Heart left ventricle (tissue), 16 donors: ENCODE results near the gene CCDC197. TPM values are rescaled to one million over a fixed set of nuclear protein-coding genes. Genes with fewer than 3 reads are reported as not detected.

Experiments
- ATAC-seq, 4 donors: fragments of 200-7000 bp; cut with Tn5 transposase; one replicate each; pipeline ENCODE4 v1.9.1; 2020 to 2022; ENCODE audit warnings: moderate library complexity in 4 of 4, mild to moderate bottlenecking in 3 of 4, moderate number of reproducible peaks in 1 of 4
- DNase-seq, 5 donors: peaks; one replicate each; pipeline ENCODE4 v3.0.0-alpha.2; 2020
- H3K27ac ChIP-seq, 12 donors: fragments of 200-600 bp; sonication (generic) in 4 of 12; one replicate each; pipeline versions ENCODE4 v1.5.0 to v1.8.0; 2016 to 2022; ENCODE audit warnings: mild to moderate bottlenecking in 2 of 12
- H3K27me3 ChIP-seq, 9 donors: fragments of 200-600 bp; sonication (generic) in 2 of 9; one replicate each; pipeline versions ENCODE4 v1.5.1 to v1.8.0; 2016 to 2022; ENCODE audit warnings: mild to moderate bottlenecking in 3 of 9
- H3K36me3 ChIP-seq, 9 donors: fragments of 200-600 bp; sonication (generic) in 2 of 9; one replicate each; pipeline versions ENCODE4 v1.5.0 to v1.8.0; 2018 to 2022; ENCODE audit warnings: mild to moderate bottlenecking in 2 of 9
- H3K4me1 ChIP-seq, 12 donors: fragments of 200-600 bp; sonication (generic) in 4 of 12; one replicate each; pipeline versions ENCODE4 v1.5.0 to v1.8.0; 2016 to 2022; ENCODE audit warnings: mild to moderate bottlenecking in 3 of 12
- H3K4me3 ChIP-seq, 12 donors: fragments of 200-600 bp; sonication (generic) in 4 of 12; one replicate each; pipeline versions ENCODE4 v1.5.0 to v1.8.0; 2017 to 2022; ENCODE audit warnings: mild to moderate bottlenecking in 9 of 12, moderate library complexity in 4 of 12
- H3K9me3 ChIP-seq, 12 donors: fragments of 200-600 bp; sonication (generic) in 4 of 12; one replicate each; pipeline versions ENCODE4 v1.5.0 to v1.8.0; 2016 to 2022; ENCODE audit warnings: mild to moderate bottlenecking in 1 of 12
- CTCF ChIP-seq, 12 donors: fragments of 200-600 bp; sonication (generic) in 4 of 12; IDR thresholded peaks; one replicate each; pipeline versions ENCODE4 v1.5.0 to v1.8.0; 2018 to 2022; ENCODE audit warnings: antibody characterized with exemption in 12 of 12, mild to moderate bottlenecking in 5 of 12
- POLR2A ChIP-seq, 2 donors: fragments of 450-650 bp; IDR thresholded peaks; one replicate each; pipeline ENCODE4 v1.6.1; 2017; ENCODE audit warnings: antibody characterized with exemption in 2 of 2, mild to moderate bottlenecking in 2 of 2, moderate library complexity in 2 of 2
- WGBS, 4 donors: extraction: QIAGEN DNeasy Blood & Tissue Kit in 2 of 4; methylation state at CpG; one replicate each; pipeline versions ENCODE4 v1.1.5 to v1.1.7; 2013 to 2018; 5-methylcytosine and 5-hydroxymethylcytosine counted together
- intact Hi-C, 10 donors: fragments of 100-400 bp; cut with DNase I; formaldehyde crosslinking; loops; one replicate each; pipeline versions ENCODE4 v1.11.1 to v1.14.2; 2022
- polyA plus RNA-seq, 2 donors: library from polyadenylated mRNA; stranded (reverse); fragments of 200-250 nt; gene quantifications; one replicate each; pipeline ENCODE4 v1.2.3, GENCODE V29; 2013
- total RNA-seq, 9 donors: library from RNA; depleted of rRNA in 2 of 9; stranded (reverse); fragments of >200 nt in 2 of 9; fragmentation: NEBNext Ultra II Directional in 3 of 9; extraction: Animal tissue kit (Norgen Biotek cat#: 25700) in 3 of 9; gene quantifications; one replicate each; pipeline versions ENCODE4 v1.1.0 to v1.2.4, GENCODE V29; 2016 to 2023
- donor health status: ischemic (EF 13 %, LVEDD 7.1; RV severe dilation, severe dysfunction).
- donor health status: healthy with polysubstance abuse.
- donor health status: DM: no; HTN: yes; CAD: no.
- donor health status: DM: no; HTN: no; CAD: no.
- donor health status: ischemic (EF 25% LVEDD 6.9; RV normal size, moderate dysfunction).
- donor health status: ischemic (EF 25% LVEDD 5.7; RV mildly dilated, moderate dysfunction).
- donor health status: healthy.
- donor health status: DM: yes; HTN: yes; CAD: no.
- donor health status: ischemic (EF 35%, LVEDD 5.7; RV mildly dilated, moderate dysfunction).
- donor health status: nonischemic (EF 11% LVEDD 7.7; RV severe dilation, severe dysfunction).
- donor health status: DM: yes; HTN: yes; CAD: no.
- donor health status: PGD.
- donor health status: ischemic (EF 29% LVEDD 5.4; RV normal size, mild dysfunction).
- donor health status: nonischemic (EF 23%, LVEDD 6.1; RV moderate dilation, normal function).

The CCDC197 gene
- total and polyA plus RNA-seq, 11 donors: 0.23 to 1.4 (median 0.88) TPM; not detected in 4

DNA sequence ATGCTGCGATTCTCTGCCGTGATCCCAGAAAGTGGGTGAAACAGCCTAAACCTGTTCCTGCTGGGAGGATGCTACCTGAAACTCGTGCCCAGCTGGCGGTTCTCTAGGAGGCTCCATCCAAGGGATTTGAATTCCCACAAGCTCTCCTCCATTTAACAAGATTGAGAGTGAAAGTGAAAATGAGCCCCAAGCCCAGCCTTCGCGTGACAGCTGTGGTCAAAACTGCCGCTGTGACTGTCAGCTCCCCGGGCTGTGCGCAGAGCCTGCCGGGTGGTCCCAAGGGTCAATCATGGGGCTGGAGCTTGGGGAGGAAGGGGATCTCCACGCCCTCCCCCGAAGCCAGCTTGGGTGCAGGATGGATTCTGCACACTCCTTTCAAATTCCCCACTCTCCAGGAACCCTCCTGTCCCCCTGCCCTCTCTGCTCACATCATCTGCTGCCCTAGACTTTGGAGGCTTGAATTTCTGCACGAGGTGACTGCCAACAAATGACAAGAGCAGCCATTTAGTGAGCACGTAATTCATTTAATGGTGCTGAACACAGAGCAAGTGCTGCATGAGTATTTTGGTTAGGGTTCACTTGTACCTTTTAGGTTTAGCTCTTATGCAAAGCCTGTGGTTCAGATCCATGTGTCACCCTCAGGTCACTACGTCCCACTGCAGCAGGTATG lies 26.0 kb upstream of the CCDC197 start:
- DNase-seq (no peak), ATAC-seq (no peak)
- intact Hi-C loops: no loop called here
- H3K4me1 ChIP-seq: peaks cover 0 to 91% (median 44%) of the 10 kb centered on the region in 12 donors
- TF ChIP-seq CTCF (IDR thresholded peaks at IDR 0.05) (peak in 1 of 12 donors; percentile 1), POLR2A (IDR thresholded peaks at IDR 0.05) (no peak)
- H3K4me3 ChIP-seq: peak overlapping the region in 11 of 12 donors; percentile 6 to 57 (median 32)
- WGBS, 4 donors: 21 to 35% (median 27%) methylated on average over 13 to 15 of the region's 15 CpGs
- H3K9me3 ChIP-seq: no peaks in the 10 kb centered on the region
- peak overlapping the region in 11 of 12 donors; percentile 26 to 97 (median 64) for H3K27ac ChIP-seq
- H3K27me3 ChIP-seq: no peaks in the 10 kb centered on the region
- peaks cover 0 to 2% (median 0%) of the 10 kb centered on the region in 9 donors for H3K36me3 ChIP-seq

GRCh38 chr14:93971635-93972027 lies 25.5 kb upstream of the CCDC197 start:
- no peak for ATAC-seq
- H3K27me3 ChIP-seq: no peaks in the 10 kb centered on the region
- DNase-seq: no peak
- H3K4me3 ChIP-seq: peak overlapping the region in 6 of 12 donors; percentile 32 to 57 (median 48)
- TF ChIP-seq CTCF (IDR thresholded peaks at IDR 0.05) (no peak), POLR2A (IDR thresholded peaks at IDR 0.05) (no peak)
- H3K9me3 ChIP-seq: no peaks in the 10 kb centered on the region
- WGBS, 4 donors: 55 to 61% (median 58%) methylated on average over 3 of the region's 3 CpGs
- peaks cover 0 to 88% (median 45%) of the 10 kb centered on the region in 12 donors for H3K4me1 ChIP-seq
- intact Hi-C loops: loop anchor here in 1 of 10 donors (2.0 kb wide), 1 partner anchor 13 kb away; no protein-coding TSS in a partner anchor
- H3K36me3 ChIP-seq: peaks cover 0 to 2% (median 0%) of the 10 kb centered on the region in 9 donors
- peak overlapping the region in 9 of 12 donors; percentile 20 to 97 (median 91) for H3K27ac ChIP-seq

GRCh38 chr14:93972618-93973205 lies 24.4 kb upstream of the CCDC197 start:
- Histone ChIP-seq H3K4me1 (peaks cover 0 to 91% (median 48%) of the 10 kb centered on the region in 12 donors), H3K36me3 (peaks cover 0 to 2% (median 0%) of the 10 kb centered on the region in 9 donors), H3K9me3 (no peaks in the 10 kb centered on the region), H3K4me3 (peak overlapping the region in 9 of 12 donors; percentile 8 to 62 (median 54)), H3K27ac (peak overlapping the region in 11 of 12 donors; percentile 74 to 97 (median 93)), H3K27me3 (no peaks in the 10 kb centered on the region)
- WGBS, 4 donors: 51 to 70% (median 60%) methylated on average over 6 of the region's 6 CpGs
- TF ChIP-seq CTCF (IDR thresholded peaks at IDR 0.05) (no peak), POLR2A (IDR thresholded peaks at IDR 0.05) (no peak)
- ATAC-seq (peak in 2 of 4 donors; percentile 21 to 26), DNase-seq (peak in 1 of 5 donors; percentile 68)
- intact Hi-C loops: loop anchor here in 1 of 10 donors (2.0 kb wide), 1 partner anchor 14 kb away; no protein-coding TSS in a partner anchor

- intact Hi-C loops: loop anchor here in 1 of 10 donors (2.0 kb wide), 1 partner anchor 15 kb away; no protein-coding TSS in a partner anchor
- Histone ChIP-seq H3K27ac (peak overlapping the region; percentile 57 to 97 (median 92)), H3K36me3 (peaks cover 0 to 2% (median 0%) of the 10 kb centered on the region in 9 donors), H3K4me1 (peaks cover 0 to 86% (median 40%) of the 10 kb centered on the region in 12 donors), H3K9me3 (no peaks in the 10 kb centered on the region), H3K4me3 (peak overlapping the region in 11 of 12 donors; percentile 30 to 62 (median 55)), H3K27me3 (no peaks in the 10 kb centered on the region)
- TF ChIP-seq CTCF (IDR thresholded peaks at IDR 0.05) (no peak), POLR2A (IDR thresholded peaks at IDR 0.05) (no peak)
- peak in 3 of 4 donors; percentile 15 to 32 (median 30) for ATAC-seq
- DNase-seq: peak in 1 of 5 donors; percentile 55
- 41 to 56% (median 49%) methylated on average over 5 to 6 of the region's 6 CpGs for WGBS, 4 donors
Measured at GRCh38 chr14:93973607-93974006, 23.5 kb upstream of the CCDC197 start.
